GM21515 (cell line): ENCODE results near the gene KCNJ2.

Experiments used
- ATAC-seq: cut with Tn5 transposase; IDR thresholded peaks from one replicate; pipeline ENCODE4 v1.9.1; 2021; ENCODE audit not compliant: unreplicated experiment

The KCNJ2 gene

GRCh38 chr17:70202840-70203239 is 33.5 kb downstream of the KCNJ2 start:
- ATAC-seq: no peak

GRCh38 chr17:70204431-70204830 is 35.1 kb downstream of the KCNJ2 start:
- no peak for ATAC-seq

- no peak for ATAC-seq
These were observed 36.1 kb downstream of the KCNJ2 start for GRCh38 chr17:70205401-70205800.

- ATAC-seq: no peak
These were observed 37.2 kb downstream of the KCNJ2 start for GRCh38 chr17:70206361-70207010.

- no peak for ATAC-seq
These were observed 37.9 kb downstream of the KCNJ2 start for GRCh38 chr17:70207184-70207583.

GRCh38 chr17:70208080-70208794 is 38.9 kb downstream of the KCNJ2 start:
- ATAC-seq: no peak

- ATAC-seq: no peak
These were observed 39.7 kb downstream of the KCNJ2 start for GRCh38 chr17:70208825-70209555.

GRCh38 chr17:70215656-70216055 is 46.3 kb downstream of the KCNJ2 start:
- ATAC-seq: no peak

GRCh38 chr17:70217571-70217970 is 48.2 kb downstream of the KCNJ2 start:
- no peak for ATAC-seq

GRCh38 chr17:70225276-70225675 is 55.9 kb downstream of the KCNJ2 start:
- ATAC-seq: no peak
